ENCODE data around the gene ECPAS.

DNA sequence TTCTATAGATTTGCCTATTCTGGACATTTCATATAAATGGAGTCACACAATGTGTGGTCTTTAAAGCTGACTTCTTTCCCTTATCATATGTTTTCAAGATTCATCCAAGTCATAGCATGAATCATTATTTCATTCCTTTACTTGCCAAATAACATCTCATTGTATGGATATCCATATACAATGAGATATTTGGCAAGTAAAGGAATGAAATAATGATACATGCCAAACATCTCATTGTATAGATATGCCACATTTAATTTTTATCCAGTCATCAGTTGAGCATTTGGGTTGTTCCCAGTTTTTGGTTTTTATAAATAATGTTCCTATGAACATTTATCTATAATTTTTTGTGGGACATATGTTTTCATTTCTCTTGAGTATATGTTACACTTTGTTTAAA lies 133.6 kb downstream of the ECPAS start:
- TF ChIP-seq, protein P1, sequence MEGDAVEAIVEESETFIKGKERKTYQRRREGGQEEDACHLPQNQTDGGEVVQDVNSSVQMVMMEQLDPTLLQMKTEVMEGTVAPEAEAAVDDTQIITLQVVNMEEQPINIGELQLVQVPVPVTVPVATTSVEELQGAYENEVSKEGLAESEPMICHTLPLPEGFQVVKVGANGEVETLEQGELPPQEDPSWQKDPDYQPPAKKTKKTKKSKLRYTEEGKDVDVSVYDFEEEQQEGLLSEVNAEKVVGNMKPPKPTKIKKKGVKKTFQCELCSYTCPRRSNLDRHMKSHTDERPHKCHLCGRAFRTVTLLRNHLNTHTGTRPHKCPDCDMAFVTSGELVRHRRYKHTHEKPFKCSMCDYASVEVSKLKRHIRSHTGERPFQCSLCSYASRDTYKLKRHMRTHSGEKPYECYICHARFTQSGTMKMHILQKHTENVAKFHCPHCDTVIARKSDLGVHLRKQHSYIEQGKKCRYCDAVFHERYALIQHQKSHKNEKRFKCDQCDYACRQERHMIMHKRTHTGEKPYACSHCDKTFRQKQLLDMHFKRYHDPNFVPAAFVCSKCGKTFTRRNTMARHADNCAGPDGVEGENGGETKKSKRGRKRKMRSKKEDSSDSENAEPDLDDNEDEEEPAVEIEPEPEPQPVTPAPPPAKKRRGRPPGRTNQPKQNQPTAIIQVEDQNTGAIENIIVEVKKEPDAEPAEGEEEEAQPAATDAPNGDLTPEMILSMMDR (IDR thresholded peaks at IDR 0.05; ENCODE audit: insufficient read depth, low read length) = no peak
- TF ChIP-seq, protein P2, sequence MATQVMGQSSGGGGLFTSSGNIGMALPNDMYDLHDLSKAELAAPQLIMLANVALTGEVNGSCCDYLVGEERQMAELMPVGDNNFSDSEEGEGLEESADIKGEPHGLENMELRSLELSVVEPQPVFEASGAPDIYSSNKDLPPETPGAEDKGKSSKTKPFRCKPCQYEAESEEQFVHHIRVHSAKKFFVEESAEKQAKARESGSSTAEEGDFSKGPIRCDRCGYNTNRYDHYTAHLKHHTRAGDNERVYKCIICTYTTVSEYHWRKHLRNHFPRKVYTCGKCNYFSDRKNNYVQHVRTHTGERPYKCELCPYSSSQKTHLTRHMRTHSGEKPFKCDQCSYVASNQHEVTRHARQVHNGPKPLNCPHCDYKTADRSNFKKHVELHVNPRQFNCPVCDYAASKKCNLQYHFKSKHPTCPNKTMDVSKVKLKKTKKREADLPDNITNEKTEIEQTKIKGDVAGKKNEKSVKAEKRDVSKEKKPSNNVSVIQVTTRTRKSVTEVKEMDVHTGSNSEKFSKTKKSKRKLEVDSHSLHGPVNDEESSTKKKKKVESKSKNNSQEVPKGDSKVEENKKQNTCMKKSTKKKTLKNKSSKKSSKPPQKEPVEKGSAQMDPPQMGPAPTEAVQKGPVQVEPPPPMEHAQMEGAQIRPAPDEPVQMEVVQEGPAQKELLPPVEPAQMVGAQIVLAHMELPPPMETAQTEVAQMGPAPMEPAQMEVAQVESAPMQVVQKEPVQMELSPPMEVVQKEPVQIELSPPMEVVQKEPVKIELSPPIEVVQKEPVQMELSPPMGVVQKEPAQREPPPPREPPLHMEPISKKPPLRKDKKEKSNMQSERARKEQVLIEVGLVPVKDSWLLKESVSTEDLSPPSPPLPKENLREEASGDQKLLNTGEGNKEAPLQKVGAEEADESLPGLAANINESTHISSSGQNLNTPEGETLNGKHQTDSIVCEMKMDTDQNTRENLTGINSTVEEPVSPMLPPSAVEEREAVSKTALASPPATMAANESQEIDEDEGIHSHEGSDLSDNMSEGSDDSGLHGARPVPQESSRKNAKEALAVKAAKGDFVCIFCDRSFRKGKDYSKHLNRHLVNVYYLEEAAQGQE (IDR thresholded peaks at IDR 0.05; ENCODE audit: insufficient replicate concordance, low read depth) = no peak
- TF ChIP-seq POLR2AphosphoS5 (IDR thresholded peaks at IDR 0.05; ENCODE audit: low read depth) (no peak), GABPA (IDR thresholded peaks at IDR 0.05; ENCODE audit: low read depth) (no peak)

Measured in HL-60 (cell line).